HG03575 (cell line): ENCODE data around the gene CALHM4.
A peak's percentile ranks its signal among the peaks of the same experiment; 100 is the strongest.

Experiments used
- ATAC-seq: cut with Tn5 transposase; IDR thresholded peaks from one replicate; pipeline ENCODE4 v1.9.1; 2021; ENCODE audit not compliant: unreplicated experiment, insufficient number of reproducible peaks, low FRiP score; ENCODE audit errors: extremely low read depth

Gene CALHM4

DNA sequence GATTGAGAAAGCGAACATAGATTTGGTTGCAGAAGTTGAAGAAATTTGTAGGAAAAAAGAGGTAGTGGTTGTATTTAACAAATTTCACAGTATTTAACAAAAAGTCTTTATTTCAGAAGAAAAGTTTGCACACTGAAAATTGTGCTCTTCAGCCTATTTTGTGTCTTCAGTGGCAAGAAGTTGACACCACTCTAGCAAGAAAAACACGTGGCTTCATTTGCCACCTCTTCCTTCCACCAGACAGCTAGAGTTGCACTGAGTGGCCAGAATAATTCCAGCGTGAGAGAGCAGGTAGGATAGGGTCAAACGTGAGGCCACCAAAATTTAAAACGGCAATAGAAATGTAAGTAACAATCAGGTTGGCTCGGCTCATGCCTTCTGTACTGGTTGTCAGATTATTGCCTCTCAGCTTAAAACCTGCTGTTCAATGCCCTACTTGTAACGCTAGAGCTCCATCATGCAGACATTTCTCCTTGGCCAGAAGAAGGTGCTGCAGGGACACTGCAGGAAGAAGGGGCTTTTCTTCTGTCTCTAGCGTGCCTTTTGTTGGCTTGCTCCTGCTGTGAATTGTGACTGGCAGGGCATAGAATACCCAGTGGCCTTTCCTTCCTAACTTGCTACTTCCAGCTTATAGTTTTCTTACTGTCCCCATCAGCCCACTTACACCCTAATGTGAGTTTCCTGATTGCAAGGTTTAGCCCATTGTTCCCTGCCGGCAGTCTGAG is 20.2 kb upstream of the CALHM4 start:
- no peak for ATAC-seq

DNA sequence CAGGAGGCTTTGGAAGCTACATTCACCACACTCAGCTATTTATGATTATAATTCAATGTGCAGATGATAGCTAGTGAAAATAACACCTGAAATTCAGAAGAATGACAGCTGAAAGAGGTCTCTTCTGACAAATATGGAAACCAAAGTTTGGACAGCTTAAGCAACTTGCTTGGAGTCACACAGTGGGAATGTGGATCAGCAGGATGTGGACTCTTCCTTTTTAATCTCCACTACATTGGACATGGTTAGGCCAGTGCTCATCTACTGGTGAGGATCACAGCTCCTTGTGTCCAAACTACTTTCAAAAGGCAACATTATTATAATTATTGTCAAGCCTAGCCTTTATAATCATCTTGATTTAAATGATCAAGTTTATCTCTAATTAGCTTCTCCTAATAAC is 18.4 kb upstream of the CALHM4 start:
- ATAC-seq, result no peak

DNA sequence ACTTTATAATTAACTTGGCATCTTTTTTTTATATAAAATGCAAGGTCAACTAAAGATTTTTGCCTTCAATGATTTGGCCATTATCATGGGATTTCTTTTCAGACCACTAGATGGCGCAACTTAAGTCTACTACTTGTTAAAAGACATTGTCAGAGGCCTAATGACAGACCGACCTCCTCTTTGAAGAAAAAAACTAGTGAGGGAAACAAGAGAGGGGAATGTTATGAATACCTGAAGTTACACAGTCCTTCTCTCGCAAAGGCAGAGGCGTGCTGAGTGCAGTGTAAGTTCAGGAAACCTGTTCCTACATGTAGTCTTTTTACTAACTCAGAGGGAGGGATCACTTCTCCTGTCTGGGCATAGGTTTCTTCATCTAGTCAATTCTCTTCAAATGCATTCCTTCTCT is 17.3 kb upstream of the CALHM4 start:
- ATAC-seq, result peak; percentile 47

DNA sequence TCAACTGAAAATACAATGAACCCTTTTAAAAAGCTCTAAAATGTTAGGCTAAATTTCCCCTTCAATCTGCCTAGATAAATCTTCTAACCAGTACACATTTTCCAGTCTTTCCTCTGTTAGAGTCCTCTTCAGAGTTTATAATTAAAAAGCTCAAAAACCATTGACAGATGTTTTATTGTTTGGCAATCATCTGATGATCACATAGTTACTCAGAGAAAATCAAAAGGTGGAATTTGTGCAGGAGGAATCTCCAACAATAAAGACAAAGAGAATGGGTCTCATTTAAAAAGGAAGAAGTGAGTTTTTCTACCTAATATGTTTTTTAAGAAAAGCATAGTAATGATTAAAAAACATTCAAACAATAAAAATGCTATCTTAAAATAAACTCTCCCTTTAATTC is 11.1 kb upstream of the CALHM4 start:
- no peak for ATAC-seq

DNA sequence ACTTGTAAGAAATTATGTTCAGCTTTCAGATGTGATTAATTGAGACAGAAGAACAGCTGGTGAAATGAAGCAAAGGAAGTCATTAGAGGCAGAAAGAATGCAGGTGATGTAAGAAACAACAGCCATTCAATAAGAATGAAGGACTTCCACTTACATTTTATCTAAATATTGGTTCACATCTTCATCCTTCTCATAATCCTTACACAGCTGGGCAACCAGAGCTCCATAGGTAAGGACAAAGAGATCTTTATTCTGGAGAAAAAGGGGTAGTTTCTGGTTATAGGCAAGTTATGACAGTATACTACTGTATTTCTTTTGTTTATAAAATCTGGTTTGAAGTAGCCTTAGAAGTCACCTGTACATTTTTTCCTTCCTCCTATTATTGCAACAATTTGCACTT is 10.4 kb upstream of the CALHM4 start:
- ATAC-seq, result no peak

DNA sequence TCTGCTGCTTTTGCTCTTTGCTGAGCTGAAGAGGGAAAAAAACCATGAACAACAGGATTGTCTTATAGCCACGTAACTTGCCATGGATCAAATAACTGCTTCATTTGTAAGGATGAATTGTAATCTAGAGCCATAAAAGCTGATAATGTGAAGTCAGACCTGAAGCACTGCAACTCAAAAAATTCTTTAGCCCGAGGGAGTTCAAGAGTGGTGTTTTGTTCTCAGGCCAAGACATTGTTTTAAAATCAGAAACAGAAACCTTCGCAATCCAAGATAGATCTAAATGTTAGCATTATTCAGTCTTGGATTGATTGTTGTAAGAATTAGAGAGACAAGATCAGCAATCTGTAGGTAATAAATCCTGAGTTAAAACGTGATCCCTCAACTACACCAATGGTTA is 7.9 kb upstream of the CALHM4 start, which contains the start of gene TRAPPC3L:
Gene TRAPPC3L (minus strand): TSS at position 34 of the 400 bp plus-strand sequence. CDS start 170 bp downstream, outside the sequence.
- ATAC-seq, result no peak

DNA sequence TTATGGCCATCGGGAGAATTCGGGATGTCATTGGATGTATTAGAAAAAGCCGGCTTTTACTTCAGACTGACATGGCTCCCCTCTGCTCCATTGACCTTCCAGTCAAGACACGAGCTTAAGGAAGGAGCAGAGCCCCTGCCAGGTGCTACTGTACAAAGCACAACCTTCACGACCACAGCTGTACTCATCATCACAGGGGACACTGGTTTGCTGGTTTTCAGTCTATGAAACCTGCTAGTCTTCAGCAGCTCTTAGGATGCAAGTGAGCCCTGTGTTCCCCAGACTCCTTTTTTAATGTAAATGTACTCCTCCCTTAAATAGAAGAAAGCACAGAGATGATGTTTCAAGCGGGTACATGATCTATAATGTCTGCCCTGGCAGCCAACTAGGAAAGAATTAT is 6.2 kb upstream of the CALHM4 start:
- ATAC-seq, result no peak

DNA sequence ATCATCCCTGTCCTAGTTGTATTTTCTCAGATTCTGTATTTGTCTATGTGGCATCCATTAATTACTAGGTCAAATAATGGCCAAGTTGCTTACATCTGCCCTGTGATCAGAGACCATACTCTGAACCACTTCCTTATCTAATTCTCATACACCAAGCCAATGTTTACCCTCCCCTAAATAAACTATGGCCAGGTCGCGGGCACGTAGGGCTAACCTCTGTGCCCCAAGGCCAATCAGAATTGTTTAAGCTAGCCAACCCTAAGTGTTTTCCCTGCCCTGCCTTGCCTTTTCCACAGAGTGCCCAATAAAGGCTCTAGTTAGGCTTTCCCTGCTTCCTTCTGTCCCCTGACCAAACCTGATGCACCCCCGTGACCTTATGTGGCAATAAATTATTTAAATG is 2.8 kb upstream of the CALHM4 start:
- no peak for ATAC-seq

DNA sequence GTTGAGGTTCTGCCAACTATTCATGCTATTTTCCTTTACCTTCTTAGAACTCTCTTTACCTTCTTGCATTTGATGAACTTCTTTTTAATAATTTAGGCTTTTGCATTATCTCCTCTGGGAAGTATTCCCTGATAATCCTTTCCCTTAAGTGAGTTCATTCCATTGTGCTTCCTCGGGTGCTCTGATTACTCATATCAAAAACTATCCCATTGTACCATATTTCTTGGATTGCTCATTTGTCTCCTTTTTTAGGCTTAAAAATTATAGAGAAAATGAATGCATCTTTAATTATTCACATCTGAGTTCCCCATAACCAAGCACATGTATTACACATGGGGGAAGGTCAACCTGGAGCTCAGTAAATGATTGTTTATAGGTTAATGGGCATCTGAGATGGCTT is 2.5 kb downstream of the CALHM4 start:
- no peak for ATAC-seq

DNA sequence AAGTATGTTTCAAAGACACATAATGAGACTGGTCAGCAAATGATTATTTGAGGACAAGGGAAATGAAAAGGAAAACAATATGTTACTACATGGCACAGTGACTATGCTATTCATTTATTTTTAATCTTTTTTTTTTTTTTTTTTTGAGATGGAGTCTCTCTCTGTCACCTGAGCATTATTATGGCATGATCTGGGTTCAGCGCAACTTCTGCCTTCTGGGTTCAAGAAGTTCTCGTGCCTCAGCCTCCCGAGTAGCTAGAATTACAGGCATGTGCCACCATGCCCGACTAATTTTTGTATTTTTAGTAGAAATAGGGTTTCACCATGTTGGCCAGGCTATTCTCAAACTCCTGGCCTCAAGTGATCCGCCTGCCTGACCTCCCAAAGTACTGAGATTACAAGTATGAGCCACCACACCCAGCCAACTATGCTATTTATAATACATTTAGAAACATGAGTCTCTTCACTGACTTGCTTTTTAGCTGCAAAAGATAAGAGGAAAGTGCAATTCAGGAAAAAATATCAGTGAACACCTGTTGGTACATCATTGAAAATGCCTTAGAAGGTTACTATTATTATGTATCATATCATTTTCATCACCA is 3.4 kb downstream of the CALHM4 start:
- ATAC-seq, result no peak

DNA sequence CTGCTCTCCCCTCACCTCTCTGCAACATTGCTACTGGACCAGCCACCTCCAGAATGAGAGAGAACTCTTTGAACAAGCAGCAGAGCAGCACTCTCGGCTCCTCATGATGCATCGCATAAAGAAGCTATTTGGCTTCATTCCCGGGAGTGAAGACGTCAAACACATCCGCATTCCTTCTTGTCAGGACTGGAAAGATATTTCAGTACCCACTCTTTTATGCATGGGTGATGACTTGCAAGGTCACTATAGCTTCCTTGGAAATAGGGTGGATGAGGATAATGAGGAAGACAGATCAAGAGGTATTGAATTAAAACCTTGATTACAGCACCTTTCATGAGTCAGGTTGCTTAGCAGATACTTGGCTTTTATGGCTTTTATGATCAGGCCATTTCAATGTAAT is 4.3 kb downstream of the CALHM4 start:
- no peak for ATAC-seq

DNA sequence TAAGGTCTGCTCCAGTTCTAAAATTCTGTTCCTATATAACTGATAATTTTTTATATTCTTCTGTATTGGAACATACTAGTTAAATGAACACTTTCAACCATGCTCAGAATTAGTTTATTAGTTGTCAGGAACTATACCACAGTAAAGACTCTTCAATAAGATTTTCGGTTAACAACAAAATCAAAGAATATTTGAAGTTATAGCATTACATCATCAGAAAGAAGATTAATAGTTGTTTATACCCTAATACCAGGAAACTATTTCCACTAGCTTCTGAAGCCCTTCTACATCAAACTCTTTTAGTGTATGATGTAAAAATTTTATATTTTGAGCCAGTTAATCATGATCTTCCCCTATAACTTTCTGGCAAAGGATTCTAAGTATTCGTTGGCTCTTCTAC is 6.6 kb downstream of the CALHM4 start:
- ATAC-seq, result no peak

DNA sequence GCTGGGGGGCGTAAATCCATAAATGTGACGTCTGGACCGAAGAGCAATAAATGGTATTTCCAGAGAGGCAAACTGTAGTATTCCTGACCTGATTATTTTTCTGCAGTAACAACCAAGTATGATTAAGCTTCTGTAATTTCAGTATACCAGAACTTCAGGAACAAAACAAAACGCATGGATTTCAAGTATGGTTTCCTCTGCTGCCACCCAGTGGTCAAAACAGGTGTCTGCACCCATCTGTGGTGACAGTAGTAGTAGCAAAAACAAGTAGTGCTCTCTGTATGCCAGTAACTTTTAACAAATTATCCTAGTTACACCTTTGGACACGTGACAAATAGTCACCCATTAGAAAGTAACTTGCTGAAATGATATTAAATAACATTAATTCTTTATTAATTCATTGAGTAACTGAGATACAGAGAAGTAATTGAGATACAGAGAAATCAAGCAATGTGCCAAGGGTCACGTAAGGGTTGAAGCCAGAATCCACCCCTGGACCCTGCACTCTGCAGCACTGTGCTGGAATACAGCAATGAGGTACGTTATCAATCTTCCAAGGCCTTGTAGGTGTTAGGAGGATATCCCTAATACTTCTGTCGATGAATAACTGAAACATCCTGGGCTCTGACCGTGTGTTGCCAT is 7.9 kb downstream of the CALHM4 start:
- no peak for ATAC-seq

DNA sequence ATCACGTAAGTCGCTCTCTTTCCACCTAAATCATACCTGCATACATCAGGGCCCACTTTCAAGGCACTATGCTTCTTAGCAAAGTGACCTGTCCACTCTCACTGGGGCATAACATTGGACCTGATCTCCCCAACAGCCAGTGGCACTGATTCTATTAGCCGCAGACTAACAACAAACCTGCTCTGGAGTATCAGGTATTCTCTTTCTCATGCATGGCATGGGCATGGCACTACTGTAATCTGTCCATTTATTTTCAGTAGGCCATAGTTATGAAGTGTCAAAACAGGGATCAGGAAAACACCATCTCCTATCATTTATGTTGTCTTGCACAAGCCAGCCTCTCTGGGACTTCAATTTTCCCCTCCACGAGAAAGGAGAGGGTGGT is 8.5 kb downstream of the CALHM4 start:
- ATAC-seq, result no peak

DNA sequence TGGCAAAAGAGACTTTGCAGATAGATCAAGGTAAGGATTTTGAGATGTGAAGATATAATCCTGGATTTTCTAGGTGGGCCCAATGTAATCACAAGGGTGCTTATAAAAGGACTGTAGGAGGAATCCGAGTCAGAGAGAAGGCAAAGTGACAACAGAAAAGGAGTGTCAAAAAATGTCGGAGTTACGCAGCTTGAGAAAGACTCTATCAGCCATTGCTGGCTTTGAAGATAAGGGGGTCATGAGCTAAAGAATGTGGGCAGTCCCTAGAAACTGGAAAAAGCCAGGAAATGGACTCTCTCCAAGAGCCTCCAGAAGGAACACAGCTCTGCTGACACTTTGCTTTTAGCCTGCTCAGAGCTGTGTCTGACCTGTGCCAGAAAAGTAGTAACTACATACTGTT is 9.1 kb downstream of the CALHM4 start:
- ATAC-seq, result no peak

DNA sequence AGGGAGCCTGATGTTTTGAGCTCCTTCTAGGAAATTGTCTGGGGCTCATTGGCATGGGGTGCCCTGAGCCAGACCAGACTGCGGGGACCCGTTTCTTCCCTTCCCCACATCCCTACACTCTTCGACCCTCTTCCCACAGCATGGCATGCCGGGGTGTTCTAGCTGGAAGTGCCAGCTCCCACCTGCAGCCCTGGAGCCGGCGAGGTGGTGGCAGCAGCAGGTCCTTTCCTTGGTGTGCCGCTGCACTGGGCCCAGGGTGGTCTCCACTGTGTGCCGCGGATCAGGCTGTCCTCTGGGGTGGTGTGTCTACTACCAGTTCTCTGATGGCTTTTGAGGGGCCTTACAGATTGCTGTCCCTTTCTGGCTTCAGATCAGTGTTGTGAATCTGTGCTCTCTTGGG is 10.3 kb downstream of the CALHM4 start:
- no peak for ATAC-seq

DNA sequence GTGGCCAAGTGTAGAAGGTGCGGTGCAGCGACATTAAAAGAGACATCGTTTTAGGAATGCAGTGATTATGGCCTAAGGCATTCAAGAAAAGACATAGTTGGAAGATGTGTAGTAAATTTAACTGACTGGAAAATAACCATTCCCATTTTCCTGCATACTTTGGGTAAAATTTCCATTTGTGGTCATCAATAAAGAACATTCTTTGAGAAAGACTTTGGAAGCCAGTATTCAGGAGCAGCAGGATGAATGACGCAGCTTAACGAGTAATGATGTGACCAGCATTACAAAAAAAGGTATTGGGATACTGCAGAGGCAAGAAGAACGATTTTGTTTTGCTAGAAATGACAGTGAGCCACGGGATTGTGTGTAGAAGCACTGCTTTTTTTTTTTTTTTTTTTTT is 10.8 kb downstream of the CALHM4 start:
- ATAC-seq, result no peak

DNA sequence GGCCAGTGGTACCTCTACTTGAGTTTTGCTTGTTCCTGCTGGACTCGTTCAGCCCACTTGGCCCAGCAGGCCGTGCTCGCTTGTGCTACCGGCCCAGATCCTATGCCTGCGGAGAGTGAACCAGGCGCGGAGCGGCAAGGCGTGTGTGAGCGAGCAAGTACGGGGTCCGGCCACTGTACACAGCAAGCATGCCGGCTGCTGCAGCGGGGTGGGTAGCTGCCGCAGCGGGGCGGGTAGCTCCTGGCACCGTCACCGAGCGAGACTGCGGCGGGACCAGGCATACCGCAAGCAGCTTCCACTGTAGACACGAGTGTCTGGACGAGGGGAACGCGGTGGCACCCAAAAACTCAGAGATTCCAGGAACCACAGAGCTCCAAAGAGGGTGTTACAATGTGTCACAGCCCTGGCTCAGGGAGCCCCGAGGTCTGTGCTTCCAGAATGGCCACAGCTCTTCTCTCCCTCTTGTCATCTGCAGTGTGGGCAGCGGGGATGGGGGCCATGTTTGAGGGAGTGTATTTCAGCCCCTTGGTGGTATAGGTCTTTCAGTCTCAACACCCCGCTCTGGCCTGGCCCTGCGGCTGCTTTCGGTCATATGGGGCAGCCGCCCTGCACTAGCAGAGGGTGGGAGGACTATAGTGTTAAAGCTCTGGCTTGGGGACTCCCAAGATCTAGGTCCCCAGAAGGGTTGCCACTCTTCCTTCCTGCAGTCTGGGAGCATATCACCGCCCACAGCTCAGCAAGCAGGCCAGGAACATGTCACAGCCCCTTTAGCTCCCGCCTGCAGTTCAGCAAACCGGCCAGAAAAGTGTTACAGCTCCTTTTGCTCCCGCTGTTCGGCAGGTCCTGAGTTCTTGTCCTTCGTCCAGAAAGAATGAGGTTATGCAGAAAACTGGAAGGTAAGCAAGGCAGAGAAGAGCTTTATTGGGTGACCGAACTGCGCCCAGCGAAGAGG is 11.6 kb downstream of the CALHM4 start:
- ATAC-seq, result no peak

DNA sequence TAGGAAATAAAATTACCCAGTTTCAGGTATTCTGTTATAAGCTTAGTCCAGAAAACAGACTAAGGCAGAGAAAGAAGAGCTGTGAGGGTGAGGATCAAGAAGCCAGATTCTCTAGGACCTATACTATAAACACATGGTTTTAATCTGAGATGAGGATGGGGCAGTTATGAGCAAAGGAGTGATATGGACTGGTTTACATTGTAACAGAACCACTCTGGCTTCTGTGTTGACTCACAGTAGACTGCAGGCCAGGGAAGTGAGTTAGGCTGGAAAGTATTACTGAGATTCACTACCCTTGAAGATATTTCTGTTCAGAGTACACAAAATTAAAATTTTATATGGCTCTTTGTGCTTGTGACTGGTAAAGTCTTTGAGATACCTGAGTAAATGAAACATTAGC is 14.6 kb downstream of the CALHM4 start:
- no peak for ATAC-seq
